Kidney glomerular epithelial cell (primary cell): ENCODE results near the gene DNASE1L1.

Experiments
- DNase-seq: peaks from one replicate; lab custom pipeline; 2025; lab: John Stamatoyannopoulos, UW

DNASE1L1 gene

DNA sequence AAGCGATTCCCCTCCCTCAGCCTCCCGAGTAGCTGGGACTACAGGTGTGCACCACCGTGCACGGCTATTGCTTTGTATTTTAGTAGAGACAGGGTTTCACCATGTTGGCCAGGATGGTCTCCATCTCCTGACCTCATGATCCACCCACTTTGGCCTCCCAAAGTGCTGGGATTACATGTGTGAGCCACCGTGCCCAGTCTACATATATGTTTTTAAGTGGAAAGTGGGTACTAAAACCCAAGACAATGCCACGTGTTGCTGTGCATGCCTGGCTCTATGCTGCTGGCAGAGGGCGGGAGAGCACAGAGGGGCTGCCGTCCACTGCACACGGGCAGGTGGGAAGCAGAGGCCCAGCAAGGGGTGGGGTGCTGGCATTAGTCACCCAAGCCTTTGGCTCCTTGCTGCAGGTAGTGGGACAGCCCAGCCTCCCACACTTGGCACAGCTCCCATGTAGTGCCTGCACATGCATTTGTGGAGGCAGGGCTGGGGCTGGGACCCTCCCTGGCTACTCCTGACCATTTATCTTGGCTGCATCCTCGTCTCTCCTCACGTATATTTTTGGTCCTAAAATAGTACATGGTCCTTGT is 26.5 kb downstream of the DNASE1L1 start:
- DNase-seq: no peak

DNA sequence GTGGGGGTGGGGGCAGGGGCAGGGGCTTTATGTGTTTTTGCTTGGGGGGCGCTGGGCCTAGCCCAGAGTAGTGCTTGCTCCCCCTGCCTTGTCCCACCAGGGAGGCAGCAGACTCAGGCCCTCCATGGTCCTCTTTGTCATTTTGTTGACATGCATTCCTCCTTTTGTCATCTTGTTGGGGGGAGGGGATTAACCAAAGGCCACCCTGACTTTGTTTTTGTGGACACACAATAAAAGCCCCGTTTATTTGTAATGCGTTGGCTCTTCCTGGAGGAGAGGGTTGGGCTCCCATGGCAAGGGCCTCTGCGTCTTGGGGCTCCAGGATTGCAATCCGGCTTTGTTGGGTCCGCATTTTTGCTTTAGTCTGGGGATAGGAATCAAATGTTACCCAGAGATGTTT is 27.8 kb downstream of the DNASE1L1 start:
- DNase-seq: no peak

DNA sequence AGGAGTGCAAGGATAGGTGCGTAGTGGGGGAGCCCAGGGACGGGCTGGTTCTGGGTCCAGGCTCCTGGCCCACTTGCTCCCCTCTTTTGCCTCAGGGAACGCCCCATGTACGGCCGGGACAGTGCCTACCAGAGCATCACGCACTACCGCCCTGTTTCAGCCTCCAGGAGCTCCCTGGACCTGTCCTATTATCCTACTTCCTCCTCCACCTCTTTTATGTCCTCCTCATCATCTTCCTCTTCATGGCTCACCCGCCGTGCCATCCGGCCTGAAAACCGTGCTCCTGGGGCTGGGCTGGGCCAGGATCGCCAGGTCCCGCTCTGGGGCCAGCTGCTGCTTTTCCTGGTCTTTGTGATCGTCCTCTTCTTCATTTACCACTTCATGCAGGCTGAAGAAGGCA is 28.3 kb downstream of the DNASE1L1 start:
- no peak for DNase-seq

DNA sequence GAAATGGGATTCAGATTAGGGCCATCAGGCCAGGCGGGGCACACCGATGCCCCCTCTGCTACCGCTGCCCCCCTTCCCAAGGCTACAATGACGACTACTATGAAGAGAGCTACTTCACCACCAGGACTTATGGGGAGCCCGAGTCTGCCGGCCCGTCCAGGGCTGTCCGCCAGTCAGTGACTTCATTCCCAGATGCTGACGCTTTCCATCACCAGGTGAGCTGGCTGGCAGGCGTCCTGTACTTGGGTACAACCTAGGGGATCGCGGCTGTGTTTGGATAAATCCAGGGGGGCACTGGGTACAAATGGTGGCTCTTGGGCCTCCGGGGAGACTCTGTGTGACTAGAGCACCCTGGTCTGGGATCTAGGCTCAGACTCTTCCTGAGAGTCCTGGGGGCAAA is 28.9 kb downstream of the DNASE1L1 start:
- DNase-seq: no peak

- DNase-seq: no peak
Measured at GRCh38 chrX:154379569-154379951, 29.5 kb downstream of the DNASE1L1 start.

DNA sequence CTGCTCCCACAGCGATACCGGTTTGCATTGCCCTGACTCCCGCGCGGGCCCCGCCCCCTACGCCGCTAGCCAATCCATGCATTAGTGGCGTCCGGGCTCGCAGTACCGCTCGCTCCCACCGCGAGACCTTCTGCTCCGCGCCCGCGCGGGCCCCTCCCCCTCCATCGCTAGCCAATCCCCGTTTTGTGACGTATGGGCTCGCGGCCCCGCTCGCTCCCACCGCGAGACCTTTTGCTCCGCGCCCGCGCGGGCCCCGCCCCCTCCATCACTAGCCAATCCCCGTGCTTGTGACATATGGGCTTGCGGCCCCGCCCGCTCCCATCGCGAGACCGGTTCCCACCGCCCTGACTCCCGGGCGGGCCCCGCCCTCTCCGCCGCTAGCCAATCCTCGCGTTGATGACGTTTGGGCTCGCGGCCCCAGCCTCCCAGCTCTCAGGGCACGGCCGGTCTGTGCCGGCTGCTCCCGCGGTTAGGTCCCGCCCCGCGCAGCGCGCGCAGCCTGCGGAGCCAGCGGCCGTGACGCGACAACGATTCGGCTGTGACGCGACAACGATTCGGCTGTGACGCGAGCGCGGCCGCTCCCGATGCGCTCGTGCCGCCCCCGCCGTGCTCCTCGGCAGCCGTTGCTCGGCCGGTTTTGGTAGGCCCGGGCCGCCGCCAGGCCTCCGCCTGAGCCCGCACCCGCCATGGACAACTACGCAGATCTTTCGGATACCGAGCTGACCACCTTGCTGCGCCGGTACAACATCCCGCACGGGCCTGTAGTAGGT is 30.1 kb downstream of the DNASE1L1 start, which contains the start of gene EMD:
TSS of gene EMD (plus strand) at position 497 of the 770 bp plus-strand sequence. CDS start at position 687, 190 bp downstream.
- DNase-seq: peak; percentile 93

- DNase-seq: no peak
Measured at GRCh38 chrX:154378059-154378798, 30.8 kb downstream of the DNASE1L1 start.

- DNase-seq: no peak
Measured at GRCh38 chrX:154376774-154377173, 32.3 kb downstream of the DNASE1L1 start.

DNA sequence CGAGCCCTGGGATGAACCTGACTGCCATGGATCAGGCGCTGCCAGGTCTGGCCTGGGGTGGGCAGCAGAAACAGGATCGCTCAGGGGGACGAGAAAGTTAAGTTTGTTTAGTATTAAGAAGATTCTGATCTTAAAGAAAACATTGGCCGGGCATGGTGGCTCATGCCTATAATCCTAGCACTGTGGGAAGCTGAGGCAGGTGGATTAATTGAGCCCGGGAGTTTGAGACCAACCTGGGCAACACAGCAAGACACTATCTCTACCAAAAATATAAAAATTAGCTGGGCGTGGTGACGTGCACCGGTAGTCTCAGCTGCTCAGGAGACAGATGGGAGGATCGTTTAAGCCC is 33.9 kb downstream of the DNASE1L1 start:
- DNase-seq: no peak

- DNase-seq: peak; percentile 16
Measured at GRCh38 chrX:154374313-154375155, 34.5 kb downstream of the DNASE1L1 start, which contains the start of gene FLNA. Gene FLNA, minus strand, starts transcription at chrX:154374634. Its CDS starts 3,389 bp downstream, at chrX:154371245.

DNA sequence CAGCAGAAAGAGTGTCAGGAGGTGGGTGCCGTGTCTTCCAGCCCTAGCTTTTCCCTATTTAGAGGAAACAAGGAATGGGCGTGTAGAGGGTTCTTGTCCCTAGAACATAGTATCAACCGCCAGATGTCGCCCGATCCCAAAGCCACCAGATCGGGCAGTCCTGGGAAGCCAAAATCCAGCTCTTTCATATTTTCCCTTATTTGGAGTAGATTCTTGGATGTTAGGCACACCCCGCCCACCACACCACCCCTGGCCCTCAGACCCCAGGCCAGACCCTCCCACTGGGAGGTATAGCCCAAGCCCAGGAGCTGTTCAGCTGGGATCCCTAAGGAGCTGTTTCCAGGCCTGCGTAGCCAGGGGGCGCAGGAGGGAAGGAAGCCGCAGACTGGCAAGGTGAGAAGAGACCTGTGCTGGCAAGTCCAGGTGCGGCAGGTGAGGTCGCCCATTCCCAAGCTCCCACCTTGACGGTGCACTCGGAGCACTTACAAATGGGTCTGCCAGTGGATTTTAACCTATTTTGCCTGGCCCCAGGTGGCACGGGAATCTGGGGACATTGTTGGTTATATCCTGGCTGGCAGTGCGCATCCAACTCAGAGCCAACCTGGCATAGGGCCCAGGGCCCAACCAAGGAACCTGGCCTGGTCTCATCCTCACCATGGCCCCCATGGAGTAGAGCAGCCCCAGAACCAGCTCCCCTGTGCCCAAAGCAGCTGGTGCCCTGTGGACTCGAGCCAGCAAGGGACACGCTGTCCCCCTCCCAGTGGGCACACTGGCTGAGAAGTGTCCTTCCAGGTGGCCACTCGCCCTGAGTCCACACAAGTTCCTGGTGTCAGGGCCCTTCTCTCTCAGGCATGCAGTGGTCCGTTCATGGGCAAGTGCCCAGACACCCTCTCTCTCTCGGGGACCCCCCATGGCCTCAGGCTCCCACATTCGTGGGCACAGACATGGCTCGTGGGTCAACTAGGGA is 35.4 kb downstream of the DNASE1L1 start:
- peak; percentile 32 for DNase-seq

- peak; percentile 56 for DNase-seq
Measured at GRCh38 chrX:154372612-154373022, 36.4 kb downstream of the DNASE1L1 start.

GRCh38 chrX:154371789-154372300 is 37.2 kb downstream of the DNASE1L1 start:
- DNase-seq: no peak

GRCh38 chrX:154371017-154371788 is 37.9 kb downstream of the DNASE1L1 start:
- DNase-seq: peak; percentile 66

DNA sequence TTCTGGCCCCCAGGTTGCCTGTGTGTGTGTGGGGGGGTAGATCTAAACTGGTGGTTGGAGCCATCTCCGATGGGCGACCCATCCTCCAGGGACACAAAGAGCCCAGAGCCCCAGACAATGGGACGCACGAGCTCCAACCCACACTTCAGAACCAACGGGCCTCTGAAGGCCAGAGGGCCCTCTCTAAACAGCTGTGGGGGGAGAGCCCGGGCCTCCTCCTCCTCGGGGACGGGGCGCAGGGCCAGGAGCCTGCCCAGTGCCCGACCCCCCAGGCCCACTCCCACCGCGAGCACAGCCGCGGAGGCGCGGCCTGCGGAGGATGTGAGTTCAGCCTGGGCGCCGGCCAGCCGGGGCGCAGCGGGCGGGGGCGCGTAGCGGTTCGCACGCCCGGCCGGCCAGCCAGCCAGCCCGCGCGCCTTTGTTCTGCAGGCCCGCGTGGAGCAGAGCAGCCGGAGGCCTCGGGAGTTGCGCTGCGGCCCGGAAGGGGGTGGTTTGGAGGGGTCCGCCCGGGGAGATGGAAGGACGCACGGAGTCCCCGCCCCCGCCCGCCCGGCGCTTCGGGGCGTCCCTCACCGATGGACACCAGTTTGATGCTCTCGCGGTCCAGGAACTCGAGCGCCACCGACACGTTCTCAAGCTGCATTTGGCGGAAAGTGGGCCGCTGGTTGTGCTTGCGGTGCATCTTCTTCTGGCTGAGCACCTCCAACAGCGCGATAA is 38.6 kb downstream of the DNASE1L1 start:
- DNase-seq: no peak

- DNase-seq: peak; percentile 78
Measured at GRCh38 chrX:154369449-154370299, 39.4 kb downstream of the DNASE1L1 start.

- DNase-seq: peak; percentile 40
Measured at GRCh38 chrX:154368630-154369448, 40.2 kb downstream of the DNASE1L1 start.
